Transverse colon (tissue), 4 donors: ENCODE measurements around the gene OTOGL. TPM values are rescaled to one million over a fixed set of nuclear protein-coding genes. Genes with fewer than 3 reads are reported as not detected.
A peak's percentile ranks its signal among the peaks of the same experiment; 100 is the strongest.

Source experiments
- DNase-seq: peaks from one replicate; pipeline ENCODE4 v3.0.0-alpha.2; 2019
- H3K27ac ChIP-seq, 4 donors: fragments of 200-600 bp; sonication (generic); 2 replicates each; pipeline ENCODE4 v1.5.1; 2016 to 2018; ENCODE audit warnings: inconsistent platforms in 4 of 4
- H3K27me3 ChIP-seq: fragments of 200-600 bp; sonication (generic); 2 replicates; pipeline ENCODE4 v1.5.1; 2017; ENCODE audit warnings: inconsistent platforms
- H3K36me3 ChIP-seq, 4 donors: fragments of 200-600 bp; sonication (generic); 2 replicates each; pipeline ENCODE4 v1.5.1; 2017 to 2019; ENCODE audit warnings: inconsistent platforms in 4 of 4
- H3K4me1 ChIP-seq, 4 donors: fragments of 200-600 bp; sonication (generic); 2 replicates each; pipeline ENCODE4 v1.5.1; 2017 to 2020; ENCODE audit warnings: inconsistent platforms in 4 of 4
- H3K4me3 ChIP-seq, 4 donors: fragments of 200-600 bp; sonication (generic); 1 replicate in 1 of 4; 2 replicates in 3 of 4; pipeline versions ENCODE4 v1.5.1 to v1.6.1; 2017 to 2019; ENCODE audit warnings: inconsistent platforms in 4 of 4
- H3K9me3 ChIP-seq, 2 donors: fragments of 200-600 bp; sonication (generic); 2 replicates each; pipeline ENCODE4 v1.5.1; 2017 to 2019; ENCODE audit warnings: inconsistent platforms in 2 of 2
- CTCF ChIP-seq, 5 experiments: fragments of 200-600 bp in 3 of 5; fragments of 450-650 bp in 2 of 5; sonication (generic) in 3 of 5; IDR thresholded peaks; 1 replicate in 2 of 5; 2 replicates in 3 of 5; pipeline ENCODE4 v1.5.1; 2016 to 2017; ENCODE audit warnings: antibody characterized with exemption in 5 of 5, inconsistent platforms in 3 of 5, mild to moderate bottlenecking in 2 of 5, moderate library complexity in 1 of 5
- EP300 ChIP-seq: sonication (generic); formaldehyde crosslinking; IDR thresholded peaks from one replicate; pipeline ENCODE4 v1.6.1; 2017; ENCODE audit warnings: antibody characterized with exemption, low read depth
- POLR2A ChIP-seq: fragments of 450-650 bp; IDR thresholded peaks from one replicate; pipeline ENCODE4 v1.6.1; 2016; ENCODE audit warnings: antibody characterized with exemption, mild to moderate bottlenecking, moderate library complexity
- POLR2AphosphoS5 ChIP-seq, 3 donors: sonication (generic); formaldehyde crosslinking; IDR thresholded peaks; one replicate each; pipeline ENCODE4 v1.6.1; 2016; ENCODE audit warnings: antibody characterized with exemption in 3 of 3
- WGBS, 2 donors: methylation state at CpG; one replicate each; pipeline ENCODE4 v1.1.5; 2018; ENCODE audit warnings: low coverage in 1 of 2; 5-methylcytosine and 5-hydroxymethylcytosine counted together
- in situ Hi-C, 4 donors: fragments of 200-750 bp; cut with MboI; loops; one replicate each; pipeline versions ENCODE4 v1.15.0 to v1.15.1; 2017; ENCODE audit warnings: low sequenced_read_pairs in 3 of 4, low pct_ligation_motif_present in 1 of 4, low pct_unique_long_range_greater_than_20kb in 1 of 4
- intact Hi-C: fragments of 100-400 bp; cut with DNase I; formaldehyde crosslinking; loops from one replicate; pipeline ENCODE4 v1.15.1; 2023; ENCODE audit warnings: low total_unique reads
- total RNA-seq, 4 donors: library from RNA; depleted of rRNA; stranded (reverse); fragments of >200 nt; gene quantifications; one replicate each; pipeline ENCODE4 v1.1.0, GENCODE V29; 2016

OTOGL gene
- total RNA-seq, 4 donors from 2014 or later: 0.32 to 0.60 (median 0.41) TPM; not detected in 1

GRCh38 chr12:80186727-80187217, 87.4 kb downstream of the OTOGL start:
- in situ Hi-C loops: loop anchor here in 2 of 4 donors (25.0 kb wide), 4 partner anchors 299 to 799 kb away; no protein-coding TSS in a partner anchor
- intact Hi-C loops: no loop called here
- Histone ChIP-seq H3K9me3 (no peaks in the 10 kb centered on the region), H3K27me3 (no peaks in the 10 kb centered on the region), H3K4me3 (no peak overlapping the region), H3K4me1 (peaks cover 2 to 21% (median 8%) of the 10 kb centered on the region in 4 donors), H3K36me3 (no peaks in the 10 kb centered on the region), H3K27ac (peak overlapping the region; percentile 77 to 85 (median 80))
- TF ChIP-seq EP300 (peak; percentile 53), POLR2AphosphoS5 (IDR thresholded peaks at IDR 0.05) (peak; percentile 76 to 87 (median 79)), CTCF (IDR thresholded peaks at IDR 0.05) (peak; percentile 55 to 63 (median 59)), POLR2A (no peak)
- peak; percentile 37 for DNase-seq
- 0 to 10% methylated on average over 2 of the region's 2 CpGs for WGBS, 2 donors

- H3K27me3 ChIP-seq: no peaks in the 10 kb centered on the region
- H3K4me3 ChIP-seq: no peak overlapping the region
- TF ChIP-seq EP300 (no peak), CTCF (IDR thresholded peaks at IDR 0.05) (no peak), POLR2A (no peak), POLR2AphosphoS5 (IDR thresholded peaks at IDR 0.05) (no peak)
- in situ Hi-C loops (loop anchor here in 2 of 4 donors (25.0 kb wide), 4 partner anchors 300 to 800 kb away; no protein-coding TSS in a partner anchor), intact Hi-C loops (no loop called here)
- peak overlapping the region; percentile 77 to 85 (median 80) for H3K27ac ChIP-seq
- H3K4me1 ChIP-seq: peaks cover 2 to 21% (median 8%) of the 10 kb centered on the region in 4 donors
- no peaks in the 10 kb centered on the region for H3K9me3 ChIP-seq
- no peak for DNase-seq
- WGBS, 2 donors: 28 to 30% methylated on average over 2 of the region's 2 CpGs
- no peaks in the 10 kb centered on the region for H3K36me3 ChIP-seq
Measured at GRCh38 chr12:80187660-80188090, 88.3 kb downstream of the OTOGL start.

GRCh38 chr12:80188576-80188975, 89.2 kb downstream of the OTOGL start:
- H3K27ac ChIP-seq: peak overlapping the region in 3 of 4 donors; percentile 77 to 82 (median 79)
- WGBS, 2 donors: 42 to 47% methylated on average over 2 of the region's 2 CpGs
- TF ChIP-seq CTCF (IDR thresholded peaks at IDR 0.05) (no peak), POLR2AphosphoS5 (IDR thresholded peaks at IDR 0.05) (no peak), EP300 (no peak), POLR2A (no peak)
- H3K4me1 ChIP-seq: peaks cover 2 to 21% (median 8%) of the 10 kb centered on the region in 4 donors
- H3K36me3 ChIP-seq: no peaks in the 10 kb centered on the region
- H3K9me3 ChIP-seq: no peaks in the 10 kb centered on the region
- H3K4me3 ChIP-seq: no peak overlapping the region
- H3K27me3 ChIP-seq: no peaks in the 10 kb centered on the region
- in situ Hi-C loops: loop anchor here in 2 of 4 donors (25.0 kb wide), 4 partner anchors 301 to 801 kb away; no protein-coding TSS in a partner anchor
- no peak for DNase-seq
- intact Hi-C loops: no loop called here

GRCh38 chr12:80189241-80189640, 89.9 kb downstream of the OTOGL start:
- in situ Hi-C loops: loop anchor here in 2 of 4 donors (25.0 kb wide), 4 partner anchors 302 to 802 kb away; no protein-coding TSS in a partner anchor
- Histone ChIP-seq H3K27ac (no peak overlapping the region), H3K27me3 (no peaks in the 10 kb centered on the region), H3K4me1 (peaks cover 2 to 21% (median 8%) of the 10 kb centered on the region in 4 donors), H3K9me3 (no peaks in the 10 kb centered on the region), H3K4me3 (no peak overlapping the region), H3K36me3 (no peaks in the 10 kb centered on the region)
- DNase-seq: no peak
- no peak for TF ChIP-seq POLR2AphosphoS5 (IDR thresholded peaks at IDR 0.05)
- no peak for TF ChIP-seq CTCF (IDR thresholded peaks at IDR 0.05)
- no peak for TF ChIP-seq EP300
- no peak for TF ChIP-seq POLR2A
- intact Hi-C loops: no loop called here
